Stomach (tissue), 4 donors: Measurements from ENCODE around the gene ZC2HC1C.

ENCODE experiments used
- POLR2A ChIP-seq, 4 donors: fragments of 450-650 bp; IDR thresholded peaks; one replicate each; pipeline ENCODE4 v1.6.1; 2016; ENCODE audit warnings: antibody characterized with exemption in 4 of 4, control low read depth in 2 of 4, mild to moderate bottlenecking in 1 of 4, moderate library complexity in 1 of 4
- POLR2AphosphoS5 ChIP-seq, 3 donors: sonication (generic); formaldehyde crosslinking; IDR thresholded peaks; one replicate each; pipeline ENCODE4 v1.6.1; 2016; ENCODE audit warnings: antibody characterized with exemption in 3 of 3
- TF ChIP-seq, protein P1 (sequence below), 7 experiments: fragments of 450-650 bp in 4 of 7; fragments of 200-600 bp in 3 of 7; sonication (generic) in 3 of 7; IDR thresholded peaks; one replicate each; pipeline ENCODE4 v1.5.1; 2016 to 2019; ENCODE audit warnings: antibody characterized with exemption in 7 of 7, control low read depth in 2 of 7, mild to moderate bottlenecking in 1 of 7

- TF ChIP-seq POLR2A (IDR thresholded peaks at IDR 0.05) (no peak), POLR2AphosphoS5 (IDR thresholded peaks at IDR 0.05) (no peak)
- TF ChIP-seq, protein P1, sequence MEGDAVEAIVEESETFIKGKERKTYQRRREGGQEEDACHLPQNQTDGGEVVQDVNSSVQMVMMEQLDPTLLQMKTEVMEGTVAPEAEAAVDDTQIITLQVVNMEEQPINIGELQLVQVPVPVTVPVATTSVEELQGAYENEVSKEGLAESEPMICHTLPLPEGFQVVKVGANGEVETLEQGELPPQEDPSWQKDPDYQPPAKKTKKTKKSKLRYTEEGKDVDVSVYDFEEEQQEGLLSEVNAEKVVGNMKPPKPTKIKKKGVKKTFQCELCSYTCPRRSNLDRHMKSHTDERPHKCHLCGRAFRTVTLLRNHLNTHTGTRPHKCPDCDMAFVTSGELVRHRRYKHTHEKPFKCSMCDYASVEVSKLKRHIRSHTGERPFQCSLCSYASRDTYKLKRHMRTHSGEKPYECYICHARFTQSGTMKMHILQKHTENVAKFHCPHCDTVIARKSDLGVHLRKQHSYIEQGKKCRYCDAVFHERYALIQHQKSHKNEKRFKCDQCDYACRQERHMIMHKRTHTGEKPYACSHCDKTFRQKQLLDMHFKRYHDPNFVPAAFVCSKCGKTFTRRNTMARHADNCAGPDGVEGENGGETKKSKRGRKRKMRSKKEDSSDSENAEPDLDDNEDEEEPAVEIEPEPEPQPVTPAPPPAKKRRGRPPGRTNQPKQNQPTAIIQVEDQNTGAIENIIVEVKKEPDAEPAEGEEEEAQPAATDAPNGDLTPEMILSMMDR (IDR thresholded peaks at IDR 0.05), result no peak
Observed at GRCh38 chr14:75046275-75046674, 23.2 kb upstream of the ZC2HC1C start.
